Measurements from ENCODE around the gene GJD4.

GJD4 gene

DNA sequence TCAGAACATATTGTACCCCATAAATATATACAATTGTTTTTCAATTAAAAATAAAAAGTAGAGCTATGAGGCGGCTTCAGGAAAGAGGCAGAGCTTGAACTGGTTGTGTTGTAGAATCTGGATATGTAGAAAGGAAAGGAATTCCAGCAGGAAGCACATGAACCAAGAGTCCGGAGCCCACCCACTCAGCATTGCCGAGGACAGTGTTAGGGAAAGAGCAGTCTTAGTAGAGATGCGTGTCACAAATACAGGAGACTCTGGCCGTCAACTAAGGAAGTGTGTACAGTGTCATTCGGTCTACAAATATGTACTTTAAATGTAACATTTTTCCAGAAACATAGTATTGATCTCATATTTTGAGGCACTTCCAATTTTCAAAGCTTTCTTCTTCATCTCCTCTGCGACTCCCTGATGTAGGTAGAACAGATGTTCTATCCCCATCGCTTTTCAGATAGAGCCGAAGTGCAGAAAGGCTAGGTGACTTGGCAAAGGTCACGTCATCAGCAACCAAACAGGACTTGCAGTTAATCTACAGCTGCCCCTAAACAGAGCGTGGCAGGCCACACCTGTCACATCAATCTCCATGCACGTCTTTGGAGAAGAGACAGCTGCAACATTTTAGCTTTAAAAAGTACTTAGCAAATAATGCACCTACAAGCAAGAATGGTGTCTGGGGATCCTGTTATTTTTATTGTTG, 25.3 kb upstream of the GJD4 start:
- no peak for DNase-seq

DNA sequence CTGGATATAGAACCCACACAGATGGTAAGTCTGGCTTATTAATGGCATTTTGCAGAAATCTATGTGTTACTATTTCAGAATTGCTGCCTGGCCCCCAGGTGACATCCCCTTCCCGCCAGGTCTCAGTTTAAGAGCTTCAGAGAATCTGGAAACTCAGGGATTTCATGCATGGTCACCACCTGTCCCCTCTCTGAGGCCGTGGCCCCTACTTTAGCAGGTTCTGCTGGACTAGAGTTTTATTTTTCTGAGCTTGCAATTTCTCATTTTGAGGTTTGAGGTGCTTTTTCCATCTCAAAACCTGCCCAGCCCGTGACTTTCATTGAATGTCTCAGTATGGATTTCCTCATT, 24.7 kb upstream of the GJD4 start:
- DNase-seq = no peak

DNA sequence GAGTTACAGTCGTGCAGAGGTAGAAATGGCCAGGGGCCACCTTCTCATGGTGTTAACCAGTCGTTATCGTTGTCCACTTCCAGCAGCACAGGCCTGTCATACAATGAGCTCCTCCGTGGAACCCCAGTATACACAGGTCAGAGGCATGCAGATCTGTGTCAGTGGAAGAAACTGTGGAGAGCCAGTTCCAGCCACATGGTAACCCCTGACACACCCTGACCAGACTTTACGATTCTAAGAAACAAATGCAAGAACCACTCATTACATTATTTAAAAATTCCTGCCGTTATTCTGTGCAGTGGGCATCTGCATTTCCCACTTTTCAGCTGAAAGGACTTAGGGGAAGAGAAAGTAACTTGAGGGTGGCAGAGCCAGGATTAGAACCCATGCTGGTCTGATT, 23.5 kb upstream of the GJD4 start:
- DNase-seq = no peak

DNA sequence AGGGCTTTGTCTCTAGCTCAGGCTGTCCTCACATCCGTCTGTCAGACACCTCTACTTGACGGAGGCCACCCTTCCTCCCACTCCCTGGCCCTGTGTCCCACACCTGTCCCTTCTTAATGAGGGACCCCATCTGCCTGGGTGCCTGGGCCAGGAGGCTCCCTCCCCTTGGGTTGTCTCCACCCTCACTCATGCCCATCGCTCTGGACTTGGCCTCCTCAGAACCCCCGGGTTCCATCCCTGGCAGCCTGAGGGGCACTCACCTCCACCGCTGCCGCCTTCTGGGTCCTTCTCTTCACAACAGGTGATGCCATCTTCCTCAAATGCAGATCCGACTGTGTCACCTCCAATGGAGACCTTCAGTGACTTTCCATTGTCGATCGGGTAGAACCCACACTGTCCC, 20.2 kb upstream of the GJD4 start:
- DNase-seq = no peak

DNA sequence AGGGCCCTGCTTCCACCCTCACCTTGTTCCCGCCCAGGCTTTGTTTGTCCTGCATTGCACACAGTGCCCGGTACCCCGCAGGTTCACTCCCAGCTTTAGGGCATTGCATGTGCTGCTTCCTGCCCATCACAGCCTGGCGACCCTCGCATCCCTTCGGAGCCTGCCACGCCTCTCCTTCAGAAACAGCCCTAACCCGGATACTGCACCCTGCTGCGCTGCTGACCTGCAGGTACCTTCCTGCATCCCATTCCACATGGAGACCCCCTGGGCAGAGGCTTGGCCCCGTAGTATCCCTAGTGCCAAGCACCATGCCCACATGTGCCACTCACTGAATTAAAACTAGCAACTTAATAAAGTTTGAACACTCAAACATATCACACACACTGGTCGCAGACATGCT, 19.8 kb upstream of the GJD4 start:
- DNase-seq = no peak

DNA sequence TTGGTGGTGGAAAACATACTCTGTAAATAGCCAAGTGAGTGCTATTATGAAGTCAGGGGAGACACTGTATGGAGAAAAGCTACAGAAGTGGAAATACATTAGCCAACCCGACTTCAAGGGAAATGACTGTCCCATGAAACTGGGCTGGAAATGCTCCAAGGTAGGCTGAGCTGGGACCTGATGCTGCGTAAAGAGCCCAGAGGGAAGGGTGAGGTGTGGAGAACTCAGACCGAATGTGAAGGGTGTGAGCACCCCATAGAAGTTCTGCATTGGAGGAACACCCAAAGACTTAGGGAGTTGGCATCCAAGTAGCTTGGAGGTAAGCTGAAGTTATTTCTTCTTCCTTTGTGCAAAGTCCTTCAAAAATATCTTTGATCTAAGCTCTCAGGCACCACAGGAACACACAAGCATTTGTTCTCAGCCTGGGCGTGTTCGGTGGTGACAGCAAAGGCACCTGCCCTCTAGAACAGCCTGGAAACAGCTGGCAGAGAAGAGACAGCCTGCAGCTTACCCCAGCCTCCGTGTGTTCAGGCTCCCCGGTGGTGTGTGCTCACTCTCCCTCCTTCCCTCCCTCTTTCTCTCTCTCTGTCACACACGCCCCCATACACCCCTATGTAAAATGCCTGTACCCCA, 19.1 kb upstream of the GJD4 start:
- no peak for DNase-seq

DNA sequence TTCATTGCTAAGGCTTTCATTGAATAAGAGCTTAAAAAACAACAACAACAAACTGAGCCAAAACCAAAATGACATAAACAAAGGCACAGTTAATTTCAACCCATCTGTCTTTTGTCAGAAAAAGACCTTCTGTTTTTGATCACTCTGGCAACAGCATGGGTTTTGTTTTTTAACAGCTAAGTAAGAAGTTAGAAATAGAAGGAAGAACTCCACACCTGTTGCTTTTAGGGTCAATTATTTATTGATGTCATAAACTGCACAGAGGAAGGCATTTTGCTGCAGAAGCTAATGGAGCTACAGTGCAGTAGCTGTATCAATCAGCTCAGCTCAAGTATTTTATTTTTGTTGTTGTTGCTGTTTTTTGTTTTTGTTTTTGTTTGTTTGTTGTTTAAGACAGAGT, 16.3 kb upstream of the GJD4 start:
- DNase-seq = no peak

DNA sequence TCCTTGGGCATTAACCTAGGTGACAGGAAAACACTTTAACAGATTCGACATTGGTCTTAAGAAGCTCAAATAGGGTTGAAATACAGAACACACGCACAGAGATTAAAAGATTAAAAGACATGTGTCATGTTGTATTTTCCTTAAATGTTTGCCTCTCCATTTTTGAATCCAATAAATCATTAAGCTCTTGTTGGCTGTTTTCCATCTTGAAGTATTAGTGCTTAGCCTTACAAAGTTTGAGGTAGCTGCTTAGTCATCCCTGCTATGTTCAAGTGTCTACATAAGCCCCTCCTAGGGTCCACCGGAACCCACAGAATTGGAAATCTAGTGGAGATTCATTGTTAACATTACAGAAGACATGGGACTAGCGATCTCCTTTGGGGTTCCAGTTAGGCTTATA, 12.7 kb upstream of the GJD4 start:
- no peak for DNase-seq

DNA sequence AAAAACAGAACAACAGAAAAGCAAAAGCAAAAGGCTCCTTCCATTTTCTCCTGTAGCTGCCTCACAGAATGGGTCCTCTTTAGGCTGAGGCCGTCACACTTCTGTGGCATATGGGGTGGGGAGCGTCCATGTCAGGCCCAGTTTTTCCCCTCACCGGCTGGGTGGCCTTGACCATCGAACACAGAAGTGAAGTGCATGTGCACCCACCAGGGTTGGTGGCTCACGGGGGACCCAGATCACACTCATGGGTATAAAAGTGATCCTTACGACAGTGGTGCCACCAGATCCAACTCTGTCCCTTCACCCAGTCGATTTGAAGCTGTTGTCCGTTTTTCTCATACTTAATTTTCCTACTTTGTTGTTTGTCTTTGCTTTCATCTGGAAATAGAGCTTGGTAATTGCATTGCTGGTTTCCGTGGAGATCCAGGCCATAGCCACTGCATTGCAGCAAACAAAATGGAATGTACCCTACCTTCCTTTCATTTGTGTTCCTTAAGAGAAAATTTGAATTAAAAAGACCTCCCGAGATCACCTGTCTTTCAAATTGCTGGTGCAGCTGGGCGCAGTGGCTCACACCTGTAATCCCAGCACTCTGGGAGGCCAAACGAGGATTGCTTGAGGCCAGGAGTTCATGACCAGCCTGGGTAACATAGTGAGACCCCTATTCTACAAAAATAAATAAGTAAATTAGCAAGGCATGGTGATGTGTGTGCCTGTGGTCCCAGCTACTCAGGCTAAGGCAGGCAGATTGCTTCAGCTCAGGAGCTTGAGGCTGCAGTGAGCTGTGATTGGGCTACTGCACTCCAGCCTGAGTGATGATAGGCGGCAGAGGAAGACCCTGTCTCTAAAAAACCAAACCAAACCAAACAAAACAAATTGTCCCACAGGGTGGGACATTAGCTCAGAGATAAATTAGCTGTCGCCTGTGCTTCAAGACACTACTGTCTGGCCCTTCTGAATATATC, 10.7 kb upstream of the GJD4 start:
- no peak for DNase-seq

DNA sequence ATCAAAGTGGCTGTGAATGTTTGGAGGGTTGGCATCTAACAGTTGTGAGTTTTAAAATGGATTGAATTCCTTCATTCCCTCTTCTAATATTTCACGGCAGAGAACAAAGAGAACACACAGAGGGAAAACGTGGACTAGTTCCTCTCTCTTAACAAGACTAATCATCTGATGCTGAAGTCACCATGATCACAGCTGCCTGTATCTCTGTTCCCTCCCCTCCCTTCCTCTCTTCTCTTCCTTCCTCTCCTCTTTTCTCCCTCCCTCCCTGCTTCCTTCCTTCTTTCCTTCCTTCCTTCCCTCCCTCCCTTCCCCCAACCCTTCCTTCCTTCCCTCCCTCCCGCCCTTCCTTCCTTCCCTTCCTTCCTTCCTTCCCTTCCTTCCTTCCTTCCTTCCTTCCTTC, 10.0 kb upstream of the GJD4 start:
- DNase-seq = no peak

DNA sequence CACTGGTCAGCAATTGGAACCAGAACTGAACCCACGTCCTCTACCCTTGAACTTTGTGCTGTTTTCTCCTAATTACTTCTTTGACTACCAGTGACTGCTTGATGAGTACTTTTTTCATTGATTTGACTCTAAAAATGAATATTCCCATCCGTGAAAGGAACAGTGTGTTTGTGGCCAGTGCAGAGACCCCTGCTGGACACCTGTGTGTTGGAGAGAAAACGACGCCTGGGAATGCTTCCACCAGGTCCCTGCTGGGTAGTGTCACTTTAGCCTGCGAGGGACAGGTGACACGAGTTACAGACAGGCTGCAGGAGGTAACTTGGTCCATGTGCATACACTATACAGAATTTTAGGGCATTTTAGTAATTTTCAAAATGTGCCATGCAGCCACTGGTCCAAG, 6.8 kb upstream of the GJD4 start:
- DNase-seq = no peak

DNA sequence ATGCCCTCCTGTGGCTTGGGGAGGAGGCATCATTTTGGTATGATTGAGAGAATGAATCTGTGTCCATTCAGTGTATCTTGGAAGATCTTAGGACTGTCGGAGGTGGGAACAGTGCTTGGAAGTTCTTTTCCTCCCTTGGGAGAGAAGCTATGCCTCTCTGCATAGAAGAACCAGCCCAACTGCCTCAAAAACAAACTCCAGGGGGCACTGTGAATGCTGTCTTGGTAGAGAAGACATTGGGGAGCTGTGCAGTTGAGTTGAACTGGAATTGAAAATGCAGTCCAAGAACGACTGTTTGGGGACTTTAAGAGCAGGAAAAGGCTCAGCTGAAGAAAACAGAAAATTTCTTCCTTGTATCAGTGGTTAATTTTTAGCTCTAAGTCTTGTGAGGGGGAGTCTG, 4.9 kb upstream of the GJD4 start:
- DNase-seq = no peak

DNA sequence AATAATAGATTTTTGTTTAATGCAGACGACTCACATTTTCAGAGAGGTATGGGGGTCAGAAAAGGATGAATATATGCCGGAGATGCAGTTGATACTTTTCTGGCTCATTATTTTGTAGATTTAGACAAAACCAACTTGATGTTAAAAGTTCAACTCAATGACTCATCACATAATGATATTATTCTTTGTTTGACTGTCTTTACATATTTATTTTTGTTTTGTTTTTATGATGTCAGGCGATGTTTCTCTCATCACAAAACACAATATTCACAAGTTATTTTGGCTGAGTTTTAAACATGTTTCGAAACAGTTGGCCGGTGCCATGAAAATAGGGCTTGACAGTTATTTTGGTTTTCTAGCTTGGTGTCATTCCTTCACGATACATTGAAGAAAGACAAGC, 1.3 kb downstream of the GJD4 start:
- no peak for DNase-seq

DNA sequence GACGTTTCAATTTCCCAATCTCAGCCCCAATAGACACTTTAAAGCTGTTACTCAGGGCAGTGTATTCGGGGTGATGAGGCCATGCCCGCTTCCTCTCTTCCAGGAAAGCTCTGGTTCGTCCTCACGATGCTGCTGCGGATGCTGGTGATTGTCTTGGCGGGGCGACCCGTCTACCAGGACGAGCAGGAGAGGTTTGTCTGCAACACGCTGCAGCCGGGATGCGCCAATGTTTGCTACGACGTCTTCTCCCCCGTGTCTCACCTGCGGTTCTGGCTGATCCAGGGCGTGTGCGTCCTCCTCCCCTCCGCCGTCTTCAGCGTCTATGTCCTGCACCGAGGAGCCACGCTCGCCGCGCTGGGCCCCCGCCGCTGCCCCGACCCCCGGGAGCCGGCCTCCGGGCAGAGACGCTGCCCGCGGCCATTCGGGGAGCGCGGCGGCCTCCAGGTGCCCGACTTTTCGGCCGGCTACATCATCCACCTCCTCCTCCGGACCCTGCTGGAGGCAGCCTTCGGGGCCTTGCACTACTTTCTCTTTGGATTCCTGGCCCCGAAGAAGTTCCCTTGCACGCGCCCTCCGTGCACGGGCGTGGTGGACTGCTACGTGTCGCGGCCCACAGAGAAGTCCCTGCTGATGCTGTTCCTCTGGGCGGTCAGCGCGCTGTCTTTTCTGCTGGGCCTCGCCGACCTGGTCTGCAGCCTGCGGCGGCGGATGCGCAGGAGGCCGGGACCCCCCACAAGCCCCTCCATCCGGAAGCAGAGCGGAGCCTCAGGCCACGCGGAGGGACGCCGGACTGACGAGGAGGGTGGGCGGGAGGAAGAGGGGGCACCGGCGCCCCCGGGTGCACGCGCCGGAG, 2.6 kb downstream of the GJD4 start:
- DNase-seq = no peak

DNA sequence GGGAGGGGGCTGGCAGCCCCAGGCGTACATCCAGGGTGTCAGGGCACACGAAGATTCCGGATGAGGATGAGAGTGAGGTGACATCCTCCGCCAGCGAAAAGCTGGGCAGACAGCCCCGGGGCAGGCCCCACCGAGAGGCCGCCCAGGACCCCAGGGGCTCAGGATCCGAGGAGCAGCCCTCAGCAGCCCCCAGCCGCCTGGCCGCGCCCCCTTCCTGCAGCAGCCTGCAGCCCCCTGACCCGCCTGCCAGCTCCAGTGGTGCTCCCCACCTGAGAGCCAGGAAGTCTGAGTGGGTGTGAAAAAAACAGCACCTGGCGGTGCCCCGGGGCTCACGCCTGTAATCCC, 3.2 kb downstream of the GJD4 start:
- DNase-seq = no peak

DNA sequence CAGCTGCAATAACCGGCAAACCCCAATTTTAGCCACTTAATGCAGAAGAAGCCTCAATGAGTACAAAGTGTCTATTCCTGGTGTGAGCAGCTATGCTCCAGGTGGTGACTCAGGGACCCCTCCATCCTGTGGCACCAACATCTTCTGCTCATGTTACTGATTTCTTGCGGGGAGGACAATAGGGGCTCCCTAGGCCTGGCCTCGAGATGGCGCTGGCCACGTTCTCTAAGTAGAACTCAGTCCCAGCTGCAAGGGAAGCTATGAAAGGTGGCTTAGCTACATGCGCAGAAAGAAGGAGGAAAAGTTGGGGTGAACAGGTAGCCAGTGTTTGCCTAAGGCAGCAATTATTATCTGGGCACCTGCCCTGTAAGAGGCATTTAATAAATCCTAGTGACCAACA, 6.6 kb downstream of the GJD4 start:
- DNase-seq = no peak

DNA sequence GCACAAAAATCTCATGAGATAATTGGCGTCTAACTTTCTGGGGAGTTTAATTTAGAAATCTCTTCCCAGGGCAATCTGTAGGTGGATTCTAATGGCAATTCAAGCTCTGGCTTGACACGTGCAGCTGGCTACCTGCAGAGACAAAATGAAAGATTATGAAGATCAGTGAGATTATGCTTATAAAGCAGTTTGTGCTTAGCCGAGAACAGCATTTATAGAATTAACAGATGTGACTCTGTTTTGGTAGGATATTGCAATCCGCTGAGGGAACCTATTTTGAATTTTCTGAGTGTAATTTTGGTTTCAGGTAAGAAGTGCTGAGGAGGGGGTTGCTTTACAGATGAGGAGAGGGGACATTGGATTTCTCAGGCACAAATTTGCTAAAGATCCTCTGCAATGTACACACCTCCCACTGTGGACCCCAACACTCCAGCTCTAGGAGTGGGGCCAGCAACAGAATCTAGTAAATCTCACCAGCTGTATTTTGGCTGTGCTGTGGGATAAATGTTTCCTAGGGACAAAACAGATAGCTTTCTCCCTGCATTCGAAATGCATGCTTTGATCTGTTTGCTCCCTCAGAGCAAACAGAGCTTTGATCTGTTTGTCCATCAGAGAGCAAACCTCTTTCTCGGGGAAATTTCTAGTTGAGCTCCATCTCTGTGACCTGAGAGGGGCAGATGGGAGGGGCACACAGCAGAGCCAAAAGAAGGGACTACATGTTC, 7.4 kb downstream of the GJD4 start:
- no peak for DNase-seq

DNA sequence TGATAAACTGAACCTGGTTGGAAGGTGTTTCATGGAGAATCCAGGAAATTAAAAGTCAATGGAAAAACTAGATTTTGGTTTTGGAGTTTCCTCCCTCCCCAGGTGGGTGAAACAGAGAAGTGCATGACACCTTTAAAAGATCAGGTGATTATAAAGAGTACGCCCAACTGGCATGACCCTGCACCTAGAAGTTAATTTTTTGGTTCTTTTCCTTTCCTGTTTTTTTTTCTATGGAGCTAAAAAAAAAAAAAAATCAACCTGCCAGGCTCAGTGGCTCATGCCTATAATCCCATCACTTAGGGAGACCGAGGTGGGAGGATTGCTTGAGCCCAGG, 7.9 kb downstream of the GJD4 start:
- no peak for DNase-seq

DNA sequence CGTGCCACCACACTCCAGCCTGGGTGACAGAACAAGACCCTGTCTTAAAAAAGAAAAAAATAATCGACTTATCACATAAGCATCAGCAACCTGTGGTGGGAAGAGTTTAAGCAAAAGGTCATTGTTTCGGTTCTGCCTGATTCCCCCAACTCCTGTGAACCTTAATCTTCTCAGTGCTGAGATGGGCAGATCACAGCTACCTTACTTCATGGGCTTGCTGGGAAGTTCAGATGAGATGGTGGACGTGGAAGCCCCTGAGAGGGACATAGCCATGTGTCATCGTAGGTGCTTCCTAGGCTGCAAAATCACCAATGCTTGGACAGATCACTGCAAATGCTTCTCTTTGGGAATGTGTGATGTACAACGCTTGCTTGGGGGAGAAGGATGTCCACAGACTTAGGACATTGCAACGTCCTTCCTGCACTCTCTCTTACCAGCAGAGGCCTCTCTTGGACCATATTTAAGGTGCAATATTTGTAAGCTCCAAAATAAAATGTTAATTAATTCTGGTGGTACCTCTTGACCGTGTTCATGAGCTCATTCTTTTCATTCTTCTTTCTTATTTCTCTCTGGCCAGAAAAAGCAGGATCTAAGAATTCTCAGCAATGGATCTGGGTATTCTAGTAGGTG, 8.6 kb downstream of the GJD4 start:
- DNase-seq = no peak

DNA sequence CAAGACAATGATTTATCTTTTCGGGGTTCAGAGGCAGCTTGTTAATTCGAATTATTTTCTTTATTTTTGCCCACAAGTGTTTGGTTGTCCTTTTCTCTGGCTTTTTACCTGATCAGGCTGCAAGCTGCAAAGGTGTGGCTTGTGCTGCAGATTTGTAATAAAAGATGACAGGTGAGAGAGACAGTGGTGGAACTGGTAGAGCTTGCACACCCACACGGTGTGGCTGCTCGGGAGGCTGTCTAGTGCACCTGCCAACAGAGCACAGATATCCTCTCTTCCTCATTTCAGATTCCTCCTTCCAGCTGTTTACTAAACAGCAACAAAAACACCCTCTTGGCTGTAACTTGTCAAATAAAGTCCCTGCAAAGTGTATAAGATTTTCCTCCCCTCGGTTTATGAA, 9.2 kb downstream of the GJD4 start:
- no peak for DNase-seq

DNA sequence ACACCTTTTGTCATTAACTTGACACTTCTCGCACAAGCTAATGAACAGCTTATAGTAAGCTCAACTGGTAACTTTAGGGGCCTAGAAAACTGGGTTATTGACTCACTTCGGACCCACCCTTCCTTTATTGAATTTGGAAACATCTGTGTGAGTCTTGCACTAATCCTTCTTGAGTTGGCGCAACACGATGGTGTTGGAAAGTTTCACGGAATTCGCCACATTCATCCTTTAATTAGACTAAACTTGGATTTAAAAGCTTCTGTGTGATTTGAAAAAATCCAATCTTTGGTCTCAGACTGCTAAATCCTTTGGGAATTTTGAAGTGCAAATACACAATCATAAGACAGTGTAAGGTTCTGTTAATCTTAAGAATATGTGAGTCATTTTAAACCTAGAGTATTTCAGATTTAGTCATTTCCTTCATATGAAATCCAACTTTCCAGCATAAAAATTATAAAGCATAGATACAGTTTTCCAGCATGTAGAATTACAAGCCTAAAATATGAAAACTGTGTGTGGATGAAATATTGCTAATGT, 21.9 kb downstream of the GJD4 start:
- DNase-seq = no peak

DNA sequence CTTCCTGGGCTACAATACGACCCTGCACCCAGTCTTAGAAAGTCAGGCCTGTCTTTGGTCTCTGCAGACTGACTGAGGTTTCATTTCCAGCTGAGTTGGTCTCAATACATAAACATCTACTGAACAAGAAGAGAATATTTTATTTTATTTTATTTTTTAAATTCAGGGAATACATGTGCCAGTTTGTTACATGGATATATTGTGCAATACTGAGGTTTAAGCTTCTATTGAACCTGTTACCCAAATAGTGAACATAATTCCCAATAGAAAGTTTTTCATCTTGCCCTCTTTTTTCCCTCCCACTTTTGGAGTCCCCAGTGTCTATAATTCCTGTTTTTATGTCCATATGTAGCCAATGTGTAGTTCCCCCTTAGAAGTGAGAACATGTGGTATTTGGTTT, 26.3 kb downstream of the GJD4 start:
- no peak for DNase-seq

Measured in NCI-H226 (cell line).